C4-2B (cell line): ENCODE results near the gene GIMAP8.

Experiments used
- H3K27ac ChIP-seq: fragments of 450-650 bp; 2 replicates; pipeline ENCODE4 v1.5.1; 2017
- CTCF ChIP-seq: fragments of 450-650 bp; conservative IDR thresholded peaks from 2 replicates; pipeline ENCODE4 v1.5.1; 2017; ENCODE audit warnings: mild to moderate bottlenecking
- ZFX ChIP-seq: fragments of 450-650 bp; IDR thresholded peaks from 2 replicates; pipeline ENCODE4 v1.6.1; 2017

GIMAP8 gene

GRCh38 chr7:150420987-150421674 lies 29.3 kb upstream of the GIMAP8 start:
- no peak overlapping the region for H3K27ac ChIP-seq
- TF ChIP-seq ZFX (no peak), CTCF (peak; percentile 99)

GRCh38 chr7:150421831-150422230 lies 28.6 kb upstream of the GIMAP8 start:
- no peak for TF ChIP-seq CTCF
- no peak for TF ChIP-seq ZFX
- H3K27ac ChIP-seq, result no peak overlapping the region

- TF ChIP-seq ZFX (no peak), CTCF (no peak)
- H3K27ac ChIP-seq, result no peak overlapping the region
Observed at GRCh38 chr7:150425670-150426069, 24.8 kb upstream of the GIMAP8 start.

GRCh38 chr7:150428671-150429451 lies 21.6 kb upstream of the GIMAP8 start:
- TF ChIP-seq ZFX, result no peak
- TF ChIP-seq CTCF, result no peak

GRCh38 chr7:150429699-150430098 lies 20.7 kb upstream of the GIMAP8 start:
- TF ChIP-seq ZFX (no peak), CTCF (no peak)
- no peak overlapping the region for H3K27ac ChIP-seq

More at GRCh38 chr7:150428671-150429451, 21.6 kb upstream of the GIMAP8 start:
- H3K27ac ChIP-seq, result no peak overlapping the region

GRCh38 chr7:150430465-150431085 lies 19.9 kb upstream of the GIMAP8 start:
- TF ChIP-seq ZFX (no peak), CTCF (no peak)
- no peak overlapping the region for H3K27ac ChIP-seq
